ENCODE data around the gene TPP2. TPM values are rescaled to one million over a fixed set of nuclear protein-coding genes. Genes with fewer than 3 reads are reported as not detected.

Gene TPP2
- total RNA-seq, 1 experiment from 2014 or later: 58.9 TPM

- Histone ChIP-seq H3K9me3 (peaks cover 7% of the 10 kb centered on the region), H3K4me1 (peaks cover 27% of the 10 kb centered on the region), H3K27me3 (replicated peaks; ENCODE audit: control insufficient read depth, insufficient read depth, low read length) (no peaks in the 10 kb centered on the region), H3K36me3 (ENCODE audit: control insufficient read depth, insufficient read depth, low read length) (no peaks in the 10 kb centered on the region), H3K4me3 (ENCODE audit: low read depth, low read length) (no peak overlapping the region)
- H3K4me3 Mint-ChIP-seq (ENCODE audit: unreplicated experiment): peak overlapping the region; percentile 40
- no TSS peak for BruUV-seq (replicated peaks)
- H3K4me1 Mint-ChIP-seq (ENCODE audit: low read depth, unreplicated experiment): peaks cover 30% of the 10 kb centered on the region
- H3K27ac Mint-ChIP-seq (ENCODE audit: unreplicated experiment): no peak overlapping the region
- H3K27me3 Mint-ChIP-seq (ENCODE audit: insufficient read depth, unreplicated experiment): no peaks in the 10 kb centered on the region
- CTCF ChIA-PET: interaction anchor here (0.6 kb wide), 1 partner anchor 111 kb away, joined by 3 read pairs; no protein-coding TSS in a partner anchor
- DNase-seq: no peak
- peaks cover 8% of the 10 kb centered on the region for H3K9me3 Mint-ChIP-seq (ENCODE audit: unreplicated experiment)
- no peaks in the 10 kb centered on the region for H3K36me3 Mint-ChIP-seq (ENCODE audit: insufficient read depth, unreplicated experiment)
- intact Hi-C loops (cut with micrococcal nuclease; ENCODE audit: unreplicated experiment): loop anchor here (1.0 to 5.0 kb wide), 2 partner anchors 22 to 36 kb away; no protein-coding TSS in a partner anchor
- POLR2A ChIA-PET: no interaction called here
- TF ChIP-seq CTCF (IDR thresholded peaks at IDR 0.05; ENCODE audit: insufficient read depth in 1 of 2, low read depth in 1 of 2, low read length in 1 of 2, severe bottlenecking in 1 of 2, unreplicated experiment in 1 of 2): no peak
Observed at GRCh38 chr13:102703726-102704035, 106.9 kb downstream of the TPP2 start.

GRCh38 chr13:102704238-102705058 lies 107.7 kb downstream of the TPP2 start:
- Histone ChIP-seq H3K4me1 (peaks cover 27% of the 10 kb centered on the region), H3K9me3 (no peaks in the 10 kb centered on the region), H3K36me3 (ENCODE audit: control insufficient read depth, insufficient read depth, low read length) (no peaks in the 10 kb centered on the region), H3K4me3 (ENCODE audit: low read depth, low read length) (no peak overlapping the region), H3K27me3 (replicated peaks; ENCODE audit: control insufficient read depth, insufficient read depth, low read length) (no peaks in the 10 kb centered on the region)
- peak in 1 of 2 experiments; percentile 33 for DNase-seq
- CTCF ChIA-PET: interaction anchor here (0.8 kb wide), 1 partner anchor 114 kb away, joined by 3 read pairs; no protein-coding TSS in a partner anchor
- H3K4me3 Mint-ChIP-seq (ENCODE audit: unreplicated experiment): peak overlapping the region; percentile 2
- intact Hi-C loops (cut with micrococcal nuclease; ENCODE audit: unreplicated experiment): loop anchor here (1.0 to 5.0 kb wide), 2 partner anchors 21 to 37 kb away; no protein-coding TSS in a partner anchor
- no peak for TF ChIP-seq CTCF (IDR thresholded peaks at IDR 0.05; ENCODE audit: insufficient read depth in 1 of 2, low read depth in 1 of 2, low read length in 1 of 2, severe bottlenecking in 1 of 2, unreplicated experiment in 1 of 2)
- POLR2A ChIA-PET: no interaction called here
- no peaks in the 10 kb centered on the region for H3K27me3 Mint-ChIP-seq (ENCODE audit: insufficient read depth, unreplicated experiment)
- H3K27ac Mint-ChIP-seq (ENCODE audit: unreplicated experiment): no peak overlapping the region
- no TSS peak for BruUV-seq (replicated peaks)
- H3K36me3 Mint-ChIP-seq (ENCODE audit: insufficient read depth, unreplicated experiment): no peaks in the 10 kb centered on the region
- H3K9me3 Mint-ChIP-seq (ENCODE audit: unreplicated experiment): peaks cover under 1% of the 10 kb centered on the region
- H3K4me1 Mint-ChIP-seq (ENCODE audit: low read depth, unreplicated experiment): peaks cover 30% of the 10 kb centered on the region

- BruUV-seq (replicated peaks): no TSS peak
- intact Hi-C loops (cut with micrococcal nuclease; ENCODE audit: unreplicated experiment): no loop called here
Observed at GRCh38 chr13:102707467-102707866, 110.7 kb downstream of the TPP2 start.

More at GRCh38 chr13:102707467-102707866, 110.7 kb downstream of the TPP2 start:
- H3K36me3 ChIP-seq (ENCODE audit: control insufficient read depth, insufficient read depth, low read length): no peaks in the 10 kb centered on the region
- no peaks in the 10 kb centered on the region for H3K9me3 ChIP-seq
- H3K27me3 ChIP-seq (replicated peaks; ENCODE audit: control insufficient read depth, insufficient read depth, low read length): no peaks in the 10 kb centered on the region
- no peak for TF ChIP-seq CTCF (IDR thresholded peaks at IDR 0.05; ENCODE audit: insufficient read depth in 1 of 2, low read depth in 1 of 2, low read length in 1 of 2, severe bottlenecking in 1 of 2, unreplicated experiment in 1 of 2)
- peaks cover 30% of the 10 kb centered on the region for H3K4me1 Mint-ChIP-seq (ENCODE audit: low read depth, unreplicated experiment)
- no peaks in the 10 kb centered on the region for H3K27me3 Mint-ChIP-seq (ENCODE audit: insufficient read depth, unreplicated experiment)
- no peak for DNase-seq
- H3K4me3 ChIP-seq (ENCODE audit: low read depth, low read length): no peak overlapping the region
- ChIA-PET CTCF (no interaction called here), POLR2A (no interaction called here)
- no peaks in the 10 kb centered on the region for H3K9me3 Mint-ChIP-seq (ENCODE audit: unreplicated experiment)
- H3K4me1 ChIP-seq: peaks cover 27% of the 10 kb centered on the region
- no peaks in the 10 kb centered on the region for H3K36me3 Mint-ChIP-seq (ENCODE audit: insufficient read depth, unreplicated experiment)
- H3K27ac Mint-ChIP-seq (ENCODE audit: unreplicated experiment): no peak overlapping the region
- no peak overlapping the region for H3K4me3 Mint-ChIP-seq (ENCODE audit: unreplicated experiment)
